DOHH2 (cell line): ENCODE measurements around the gene IL23R.

Source experiments
- CTCF ChIP-seq: fragments of 200-600 bp; sonication (generic); IDR thresholded peaks from one replicate; pipeline ENCODE4 v1.5.1; 2014; ENCODE audit warnings: antibody characterized with exemption, mild to moderate bottlenecking, low read depth, low read length; ENCODE audit not compliant: poor library complexity, severe bottlenecking
- EZH2phosphoT487 ChIP-seq: fragments of 200-600 bp; sonication (generic); IDR thresholded peaks from 2 replicates; pipeline ENCODE4 v1.6.1; 2017; ENCODE audit warnings: borderline replicate concordance, mild to moderate bottlenecking, antibody characterized with exemption, low read length, moderate library complexity, mixed read lengths

- TF ChIP-seq CTCF (no peak), EZH2phosphoT487 (no peak)
Measured at GRCh38 chr1:67280696-67281095, 114.4 kb downstream of the IL23R start.
